Muscle layer of duodenum (tissue), 2 donors: ENCODE measurements around the gene HIRA.

ENCODE experiments used
- H3K27ac ChIP-seq: one replicate; pipeline ENCODE4 v1.7.0; 2013; ENCODE audit warnings: mild to moderate bottlenecking, low read length
- H3K27me3 ChIP-seq: one replicate; pipeline ENCODE4 v1.7.0; 2013; ENCODE audit warnings: low read depth, mild to moderate bottlenecking, control low read depth, low read length
- H3K36me3 ChIP-seq, 2 donors: one replicate each; pipeline ENCODE4 v1.7.0; 2013; ENCODE audit warnings: low read length in 2 of 2, control low read depth in 1 of 2, mild to moderate bottlenecking in 1 of 2; ENCODE audit not compliant: insufficient read depth in 2 of 2, control insufficient read depth in 1 of 2
- H3K4me1 ChIP-seq, 2 donors: one replicate each; pipeline ENCODE4 v1.7.0; 2013; ENCODE audit warnings: low read length in 2 of 2, mild to moderate bottlenecking in 2 of 2, control low read depth in 1 of 2, moderate library complexity in 1 of 2; ENCODE audit not compliant: insufficient read depth in 2 of 2, control insufficient read depth in 1 of 2
- H3K4me3 ChIP-seq, 2 donors: one replicate each; pipeline ENCODE4 v1.7.0; 2013; ENCODE audit warnings: low read length in 2 of 2, low read depth in 1 of 2, mild to moderate bottlenecking in 1 of 2
- H3K9me3 ChIP-seq, 2 donors: one replicate each; pipeline ENCODE4 v1.7.0; 2013; ENCODE audit warnings: low read length in 2 of 2, control low read depth in 1 of 2, mild to moderate bottlenecking in 1 of 2; ENCODE audit not compliant: control insufficient read depth in 1 of 2
- donor health status: healthy.

The HIRA gene

GRCh38 chr22:19292458-19293230, 138.9 kb downstream of the HIRA start:
- H3K4me1 ChIP-seq = peaks cover 0 to 14% of the 10 kb centered on the region in 2 donors
- H3K27ac ChIP-seq = no peak overlapping the region
- peak overlapping the region; percentile 79 to 85 for H3K4me3 ChIP-seq
- no peaks in the 10 kb centered on the region for H3K9me3 ChIP-seq
- H3K36me3 ChIP-seq = no peaks in the 10 kb centered on the region
- H3K27me3 ChIP-seq = no peaks in the 10 kb centered on the region

GRCh38 chr22:19291580-19292457, 139.7 kb downstream of the HIRA start, which contains the start of gene CLTCL1:
Gene CLTCL1, minus strand, starts transcription at chr22:19291719. Its CDS starts 78 bp downstream, at chr22:19291641.
- Histone ChIP-seq H3K27me3 (no peaks in the 10 kb centered on the region), H3K9me3 (no peaks in the 10 kb centered on the region), H3K4me1 (peaks cover 0 to 14% of the 10 kb centered on the region in 2 donors), H3K27ac (no peak within 1 kb of the TSS), H3K36me3 (no peaks in the 10 kb centered on the region), H3K4me3 (peak within 1 kb of the TSS; percentile 79 to 85)

- Histone ChIP-seq H3K4me3 (peak overlapping the region; percentile 71 to 85), H3K4me1 (peaks cover 0 to 14% of the 10 kb centered on the region in 2 donors), H3K9me3 (no peaks in the 10 kb centered on the region), H3K27ac (no peak overlapping the region), H3K36me3 (no peaks in the 10 kb centered on the region), H3K27me3 (no peaks in the 10 kb centered on the region)
Observed at GRCh38 chr22:19291218-19291579, 140.3 kb downstream of the HIRA start.

GRCh38 chr22:19290400-19291217, 140.9 kb downstream of the HIRA start:
- Histone ChIP-seq H3K9me3 (no peaks in the 10 kb centered on the region), H3K4me3 (peak overlapping the region; percentile 71 to 85), H3K36me3 (no peaks in the 10 kb centered on the region), H3K27me3 (no peaks in the 10 kb centered on the region), H3K27ac (no peak overlapping the region), H3K4me1 (peaks cover 0 to 14% of the 10 kb centered on the region in 2 donors)

GRCh38 chr22:19289475-19290161, 141.9 kb downstream of the HIRA start:
- Histone ChIP-seq H3K4me1 (peaks cover 0 to 14% of the 10 kb centered on the region in 2 donors), H3K9me3 (no peaks in the 10 kb centered on the region), H3K4me3 (no peak overlapping the region), H3K27ac (no peak overlapping the region), H3K27me3 (no peaks in the 10 kb centered on the region), H3K36me3 (no peaks in the 10 kb centered on the region)

- Histone ChIP-seq H3K4me1 (peaks cover 0 to 11% of the 10 kb centered on the region in 2 donors), H3K9me3 (no peaks in the 10 kb centered on the region), H3K27me3 (no peaks in the 10 kb centered on the region), H3K36me3 (no peaks in the 10 kb centered on the region), H3K27ac (no peak overlapping the region), H3K4me3 (no peak overlapping the region)
Observed at GRCh38 chr22:19287889-19288288, 143.6 kb downstream of the HIRA start.

- Histone ChIP-seq H3K4me1 (peaks cover 0 to 4% of the 10 kb centered on the region in 2 donors), H3K27ac (no peak overlapping the region)
Observed at GRCh38 chr22:19287076-19287707, 144.3 kb downstream of the HIRA start.

GRCh38 chr22:19285831-19286230, 145.7 kb downstream of the HIRA start:
- no peak overlapping the region for H3K4me3 ChIP-seq
- no peak overlapping the region for H3K27ac ChIP-seq

More at GRCh38 chr22:19287076-19287707, 144.3 kb downstream of the HIRA start:
- no peaks in the 10 kb centered on the region for H3K36me3 ChIP-seq
- H3K9me3 ChIP-seq = no peaks in the 10 kb centered on the region
- no peak overlapping the region for H3K4me3 ChIP-seq
- H3K27me3 ChIP-seq = no peaks in the 10 kb centered on the region

More at GRCh38 chr22:19285831-19286230, 145.7 kb downstream of the HIRA start:
- Histone ChIP-seq H3K9me3 (no peaks in the 10 kb centered on the region), H3K4me1 (peaks cover 0 to 4% of the 10 kb centered on the region in 2 donors), H3K36me3 (no peaks in the 10 kb centered on the region), H3K27me3 (no peaks in the 10 kb centered on the region)
